Stimulated activated naive CD8-positive, alpha-beta T cell treated with anti-CD3 and anti-CD28 coated beads, Interleukin-15, amount 100 ng/mL, for 72 hours (primary cell): Measurements from ENCODE around the gene ATP2A3.
A peak's percentile ranks its signal among the peaks of the same experiment; 100 is the strongest.

Source experiments
- ATAC-seq: fragments of 150-1000 bp; cut with Tn5 transposase; 2 replicates; pipeline ENCODE4 v1.10.0; 2021; ENCODE audit warnings: mild to moderate bottlenecking, moderate library complexity
- DNase-seq, 2 donors: peaks; one replicate each; pipeline ENCODE4 v3.0.0; 2021 to 2022
- H3K27ac Mint-ChIP-seq, 2 donors: one replicate each; pipeline ENCODE4 v1.8.0; 2022; ENCODE audit warnings: mild to moderate bottlenecking in 2 of 2, mixed read lengths in 2 of 2, moderate library complexity in 2 of 2
- H3K27me3 Mint-ChIP-seq: one replicate; pipeline ENCODE4 v1.8.0; 2022; ENCODE audit warnings: mixed read lengths
- H3K4me1 Mint-ChIP-seq: one replicate; pipeline ENCODE4 v1.8.0; 2022; ENCODE audit warnings: mild to moderate bottlenecking, mixed read lengths
- H3K4me3 Mint-ChIP-seq, 2 donors: one replicate each; pipeline ENCODE4 v1.8.0; 2022; ENCODE audit warnings: mild to moderate bottlenecking in 2 of 2, mixed read lengths in 2 of 2, moderate library complexity in 1 of 2
- H3K9me3 Mint-ChIP-seq, 2 donors: one replicate each; pipeline ENCODE4 v1.8.0; 2022; ENCODE audit warnings: mixed read lengths in 2 of 2

ATP2A3 gene

DNA sequence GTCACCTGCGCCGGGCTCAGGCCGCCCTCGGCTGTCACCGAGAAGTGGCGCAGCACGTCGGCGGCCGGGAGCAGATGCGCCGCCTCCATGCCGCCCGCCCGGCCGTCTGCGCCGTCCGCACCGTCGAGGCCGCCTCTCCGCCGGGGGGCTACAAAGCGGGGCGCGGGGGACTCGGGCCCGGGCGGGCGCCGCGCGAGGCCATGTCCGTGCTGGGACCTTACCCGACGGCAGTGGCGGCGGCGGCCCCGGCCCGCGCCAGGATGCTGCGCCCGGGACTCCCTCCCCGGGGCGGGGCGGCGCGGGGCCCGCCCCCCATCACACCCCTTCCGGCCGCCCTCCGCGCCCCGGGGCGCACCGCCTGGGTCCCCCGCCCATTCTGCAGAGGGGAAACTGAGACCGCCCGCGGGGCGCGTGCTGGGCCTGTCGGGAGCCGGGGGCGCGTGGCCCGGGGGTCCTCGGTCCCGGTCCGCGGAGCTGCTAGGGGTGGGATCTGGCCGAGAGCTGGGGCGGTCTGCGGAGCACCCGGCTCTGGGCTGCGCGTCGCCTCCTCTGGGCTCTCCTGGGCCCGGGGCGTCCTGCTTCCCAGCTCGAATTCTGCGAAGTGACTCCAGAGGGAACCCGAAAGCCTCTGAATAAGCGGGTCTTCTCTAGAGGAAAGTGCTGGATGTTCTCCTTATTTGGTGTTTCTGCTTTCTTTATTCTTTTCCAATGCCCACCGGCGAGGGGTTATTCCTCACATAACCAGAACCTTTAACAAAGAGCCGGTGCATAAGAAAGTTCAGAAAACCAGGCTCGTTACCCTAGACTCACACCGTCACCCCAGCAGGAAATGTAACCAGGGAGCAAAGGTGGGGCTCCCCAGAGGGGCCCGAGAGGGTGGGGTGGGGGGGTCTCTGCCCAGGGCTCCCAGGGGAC, at the start of gene ATP2A3:
TSS of gene ATP2A3 (minus strand) at position 235 of the 915 bp plus-strand sequence. CDS start at position 89, 146 bp downstream.
- H3K27me3 Mint-ChIP-seq, result no peaks in the 10 kb centered on the region
- H3K9me3 Mint-ChIP-seq, result no peaks in the 10 kb centered on the region
- ATAC-seq (peak; percentile 80), DNase-seq (peak; percentile 46 to 70)
- peak within 1 kb of the TSS; percentile 91 to 98 for H3K4me3 Mint-ChIP-seq
- H3K4me1 Mint-ChIP-seq, result peaks cover 55% of the 10 kb centered on the region
- peak within 1 kb of the TSS; percentile 35 to 93 for H3K27ac Mint-ChIP-seq

DNA sequence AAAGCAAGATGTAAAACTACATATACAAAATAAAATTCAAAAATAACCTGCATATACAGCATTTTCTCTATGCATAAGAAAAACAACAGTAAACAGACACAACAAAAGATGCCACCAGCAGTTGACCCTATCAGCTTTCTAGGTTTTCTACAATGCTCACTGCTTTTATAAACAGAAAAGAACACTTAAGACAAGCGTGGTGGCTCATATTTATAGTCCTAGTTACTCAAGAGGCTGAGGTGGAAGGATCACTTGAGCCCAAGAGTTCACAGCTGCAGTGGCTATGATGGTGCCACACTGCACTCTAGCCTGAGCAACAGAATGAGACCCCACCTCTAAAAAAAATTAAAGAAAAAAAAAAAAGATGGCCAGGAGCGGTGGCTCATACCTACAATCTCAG, 46.5 kb upstream of the ATP2A3 start:
- no peaks in the 10 kb centered on the region for H3K27me3 Mint-ChIP-seq
- ATAC-seq (no peak), DNase-seq (no peak)
- H3K4me3 Mint-ChIP-seq, result no peak overlapping the region
- no peaks in the 10 kb centered on the region for H3K9me3 Mint-ChIP-seq
- no peaks in the 10 kb centered on the region for H3K4me1 Mint-ChIP-seq
- H3K27ac Mint-ChIP-seq, result peak overlapping the region; percentile 65 to 88

DNA sequence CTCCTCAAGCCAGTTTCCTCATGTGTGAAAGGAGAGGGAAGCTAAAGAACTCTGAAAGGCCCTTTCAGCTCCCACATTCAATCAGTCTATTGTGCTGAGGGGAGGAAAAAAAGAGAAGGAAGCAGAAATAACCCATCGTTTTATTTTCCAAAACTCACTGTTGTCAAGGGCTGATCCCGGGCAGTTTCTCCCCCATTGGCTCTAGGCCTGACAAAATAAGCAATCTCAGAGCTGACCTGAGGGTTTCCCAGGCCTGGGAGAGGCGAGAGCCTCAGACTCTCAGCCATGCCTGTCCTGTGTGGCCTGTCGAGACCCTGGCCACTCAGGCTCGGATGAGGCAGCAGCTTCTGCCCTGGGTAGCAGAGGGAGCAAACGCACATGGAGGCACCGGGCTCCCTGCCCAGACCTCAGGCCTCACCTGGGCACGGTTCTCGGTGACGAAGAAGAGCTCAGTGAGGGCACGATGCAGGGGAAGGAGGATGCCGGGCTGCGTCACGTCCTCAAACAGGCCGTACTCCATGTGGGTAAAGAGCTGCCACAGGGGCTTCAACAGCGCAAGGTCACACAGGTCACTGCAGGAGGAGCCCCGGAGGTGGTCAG, 45.0 kb upstream of the ATP2A3 start:
- Mint-ChIP-seq H3K9me3 (no peaks in the 10 kb centered on the region), H3K4me1 (peaks cover 7% of the 10 kb centered on the region), H3K27ac (peak overlapping the region in 1 of 2 donors; percentile 71), H3K4me3 (no peak overlapping the region), H3K27me3 (no peaks in the 10 kb centered on the region)
- DNase-seq (no peak), ATAC-seq (no peak)

DNA sequence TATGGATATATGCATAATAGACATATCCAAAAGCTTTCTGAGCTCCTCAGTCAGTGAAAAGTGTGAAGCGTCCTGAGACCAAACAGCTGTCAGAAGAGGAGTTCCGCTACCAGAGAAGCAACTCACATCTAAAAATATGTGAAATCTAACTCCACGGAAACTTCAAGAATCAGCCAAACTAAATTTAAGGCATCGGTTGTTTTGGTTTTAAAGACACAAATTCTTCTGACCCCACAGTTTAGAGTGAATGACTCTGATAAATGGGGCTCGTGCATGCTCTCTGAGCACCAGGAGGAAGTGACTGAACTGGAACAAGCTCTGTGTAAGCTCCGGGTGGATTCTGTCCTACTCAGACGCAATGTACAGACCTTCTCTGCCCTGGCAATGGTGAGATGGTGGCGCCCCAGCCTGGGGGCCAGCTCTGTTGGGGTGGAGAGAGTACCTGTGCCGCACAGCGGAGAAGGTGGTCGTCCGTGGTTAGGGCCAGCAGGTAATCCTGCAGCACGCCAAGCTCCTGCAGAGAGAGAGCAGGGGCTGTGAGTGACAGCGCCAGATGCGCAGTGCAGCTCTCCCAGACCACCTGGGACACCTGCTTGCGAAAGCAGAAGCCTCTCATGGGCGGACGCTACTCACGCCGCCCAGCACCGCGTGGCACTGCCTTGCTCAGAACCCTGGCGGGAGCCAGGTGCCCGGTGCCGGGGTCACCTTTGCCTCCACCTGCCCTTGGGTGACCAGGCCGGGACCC, 44.4 kb upstream of the ATP2A3 start:
- no peak overlapping the region for H3K4me3 Mint-ChIP-seq
- no peak overlapping the region for H3K27ac Mint-ChIP-seq

DNA sequence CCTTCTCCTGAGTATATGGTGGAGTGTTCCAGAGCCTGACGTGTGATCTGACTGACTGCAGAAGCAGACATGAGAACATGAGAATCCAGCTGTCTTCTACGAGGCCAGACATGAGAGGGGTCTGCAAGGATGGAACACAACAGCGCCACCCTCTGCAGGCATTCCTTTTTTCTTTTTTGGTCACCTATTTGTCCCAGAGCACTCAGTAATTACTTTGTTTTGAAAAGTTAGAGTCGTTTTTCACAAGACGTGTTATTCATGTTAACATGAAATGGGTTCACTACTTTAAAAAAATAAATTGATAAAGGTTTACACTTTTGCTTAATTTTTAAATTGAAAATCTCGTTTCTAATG, 43.8 kb upstream of the ATP2A3 start:
- Mint-ChIP-seq H3K27me3 (no peaks in the 10 kb centered on the region), H3K27ac (peak overlapping the region in 1 of 2 donors; percentile 19), H3K4me1 (peaks cover 7% of the 10 kb centered on the region), H3K4me3 (no peak overlapping the region), H3K9me3 (no peaks in the 10 kb centered on the region)
- ATAC-seq (no peak), DNase-seq (no peak)

More for the DNA sequence above, 44.4 kb upstream of the ATP2A3 start:
- no peak for ATAC-seq
- Mint-ChIP-seq H3K27me3 (no peaks in the 10 kb centered on the region), H3K9me3 (no peaks in the 10 kb centered on the region), H3K4me1 (peaks cover 7% of the 10 kb centered on the region)
- DNase-seq, result no peak

DNA sequence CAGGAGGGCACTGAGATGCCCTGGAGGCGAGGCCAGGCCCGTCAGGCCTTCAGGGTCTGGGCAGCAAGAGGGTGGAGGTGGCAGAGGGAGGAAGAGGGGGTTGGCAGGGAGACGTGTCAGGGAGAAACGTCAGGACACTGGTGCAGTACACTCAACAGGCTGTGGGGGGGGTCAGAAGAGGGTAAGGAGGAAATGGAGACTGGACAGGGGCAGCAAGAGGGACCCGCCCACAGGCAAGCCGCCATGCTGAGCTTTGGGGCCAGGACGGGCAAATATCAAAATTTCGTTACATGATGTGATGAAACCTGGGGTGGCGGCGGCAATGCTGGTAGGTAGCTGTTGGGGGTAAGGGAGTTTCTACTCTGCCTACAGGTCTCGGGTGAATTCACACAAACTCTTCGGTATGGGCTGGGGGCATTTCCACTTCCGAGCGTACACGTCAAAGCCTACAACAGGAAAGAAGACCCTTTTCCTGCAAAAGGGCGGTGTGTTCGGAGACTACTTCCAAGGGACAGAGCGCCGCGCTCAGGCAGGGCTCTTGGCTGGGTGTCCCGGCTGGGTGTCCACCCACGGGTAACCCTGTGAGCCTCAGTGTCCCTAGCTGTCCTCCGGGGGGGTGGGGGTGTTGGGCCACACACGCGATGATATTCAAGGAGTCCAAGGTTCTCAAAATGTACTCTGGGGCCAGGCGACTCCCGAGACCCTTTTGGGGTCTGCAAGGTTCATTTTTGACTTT, 43.3 kb upstream of the ATP2A3 start:
- no peaks in the 10 kb centered on the region for H3K27me3 Mint-ChIP-seq
- H3K4me3 Mint-ChIP-seq, result no peak overlapping the region
- H3K9me3 Mint-ChIP-seq, result no peaks in the 10 kb centered on the region
- H3K4me1 Mint-ChIP-seq, result peaks cover 7% of the 10 kb centered on the region
- peak overlapping the region in 1 of 2 donors; percentile 72 for H3K27ac Mint-ChIP-seq
- ATAC-seq (no peak), DNase-seq (no peak)

DNA sequence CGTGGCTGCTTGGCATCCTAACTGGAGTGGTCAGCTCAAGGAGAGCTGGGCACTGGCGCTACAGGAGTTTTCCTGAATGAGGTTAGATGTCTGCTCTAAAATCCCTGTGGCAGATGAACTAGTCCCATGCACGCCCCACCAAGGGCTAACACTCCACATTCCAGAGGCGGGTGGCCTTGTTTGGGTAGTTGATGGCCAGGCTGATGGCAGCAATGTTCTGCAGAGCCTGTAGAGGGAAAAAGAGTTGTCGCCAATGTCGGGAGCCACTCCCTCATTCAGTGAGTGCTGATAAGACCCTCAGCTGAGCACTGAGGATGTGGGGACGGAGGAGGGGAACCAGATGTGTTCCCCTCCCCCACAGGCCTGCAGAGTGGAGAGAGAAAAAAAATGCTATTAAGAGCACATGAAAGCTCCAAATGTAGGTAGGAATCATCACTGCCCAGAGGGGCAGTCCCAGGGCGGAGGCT, 42.5 kb upstream of the ATP2A3 start:
- H3K27me3 Mint-ChIP-seq, result no peaks in the 10 kb centered on the region
- DNase-seq (no peak), ATAC-seq (no peak)
- peak overlapping the region in 1 of 2 donors; percentile 74 for H3K27ac Mint-ChIP-seq
- no peaks in the 10 kb centered on the region for H3K9me3 Mint-ChIP-seq
- peaks cover 7% of the 10 kb centered on the region for H3K4me1 Mint-ChIP-seq
- no peak overlapping the region for H3K4me3 Mint-ChIP-seq

DNA sequence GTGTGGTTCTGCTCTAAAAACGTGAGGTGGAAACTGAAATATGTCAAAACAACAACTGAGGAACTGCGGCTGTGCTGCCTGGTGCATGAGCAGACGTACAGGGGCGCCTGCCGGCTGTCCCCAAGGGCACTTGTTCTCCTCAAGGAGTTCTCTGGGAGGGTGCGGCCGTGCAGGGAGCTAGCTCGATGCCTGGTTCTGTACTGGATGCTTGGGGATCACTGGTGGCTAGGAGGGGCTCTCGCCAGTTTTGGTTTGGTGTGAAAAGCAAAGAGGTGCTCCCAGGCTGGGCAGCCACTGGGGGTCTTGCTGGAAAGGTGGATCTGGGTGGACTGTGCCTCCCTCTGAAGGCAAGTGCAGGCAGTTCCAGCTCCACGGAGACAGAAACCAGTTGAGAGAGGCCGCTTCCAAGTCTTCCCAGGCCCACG, 41.9 kb upstream of the ATP2A3 start:
- no peak for ATAC-seq
- H3K4me1 Mint-ChIP-seq, result peaks cover 7% of the 10 kb centered on the region
- H3K4me3 Mint-ChIP-seq, result no peak overlapping the region
- no peaks in the 10 kb centered on the region for H3K27me3 Mint-ChIP-seq
- H3K27ac Mint-ChIP-seq, result no peak overlapping the region
- no peak for DNase-seq
- H3K9me3 Mint-ChIP-seq, result no peaks in the 10 kb centered on the region

DNA sequence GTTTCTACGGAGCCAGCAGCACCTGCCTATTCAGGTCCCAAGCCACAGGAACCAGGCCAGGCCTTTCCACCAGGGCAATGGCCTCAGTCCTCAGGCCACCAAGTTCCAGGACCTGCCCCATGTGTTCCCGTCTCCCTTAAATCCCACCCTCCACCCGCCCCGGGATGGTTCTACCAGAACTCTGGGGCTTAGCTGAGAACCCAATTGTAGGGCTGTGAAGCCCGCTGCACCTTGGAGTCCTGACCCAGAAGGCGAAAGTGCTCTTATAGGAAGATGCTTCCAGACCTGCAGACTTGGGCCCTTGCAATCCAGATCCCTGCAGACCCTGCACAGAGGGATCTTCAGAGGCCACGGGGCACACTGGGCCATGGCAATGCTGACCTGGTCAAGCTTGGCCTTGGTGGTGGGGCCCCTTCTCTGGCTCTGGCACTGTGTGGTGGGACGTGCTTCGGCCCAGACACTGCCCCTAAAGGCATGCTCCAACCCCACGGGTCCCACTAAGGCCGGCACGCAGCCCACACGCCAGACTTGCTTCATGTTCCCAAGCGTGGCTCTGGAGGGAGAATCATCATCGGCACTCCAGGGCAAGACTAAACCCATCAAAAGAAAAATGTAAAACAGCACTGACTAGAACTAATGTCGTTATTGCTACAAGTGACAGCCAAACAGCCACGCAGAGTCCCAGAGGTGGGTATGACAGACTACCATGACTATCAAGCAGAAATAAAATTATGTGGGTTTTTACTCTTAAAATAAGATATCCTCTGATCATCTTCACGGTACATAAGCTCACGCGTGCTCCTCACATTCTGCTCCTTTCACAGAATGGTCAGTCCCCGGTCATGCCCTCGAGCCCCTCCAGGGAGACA, 41.3 kb upstream of the ATP2A3 start:
- no peaks in the 10 kb centered on the region for H3K27me3 Mint-ChIP-seq
- peak overlapping the region in 1 of 2 donors; percentile 19 for H3K27ac Mint-ChIP-seq
- no peak for DNase-seq
- no peaks in the 10 kb centered on the region for H3K9me3 Mint-ChIP-seq
- H3K4me1 Mint-ChIP-seq, result peaks cover 7% of the 10 kb centered on the region
- no peak for ATAC-seq
- no peak overlapping the region for H3K4me3 Mint-ChIP-seq

DNA sequence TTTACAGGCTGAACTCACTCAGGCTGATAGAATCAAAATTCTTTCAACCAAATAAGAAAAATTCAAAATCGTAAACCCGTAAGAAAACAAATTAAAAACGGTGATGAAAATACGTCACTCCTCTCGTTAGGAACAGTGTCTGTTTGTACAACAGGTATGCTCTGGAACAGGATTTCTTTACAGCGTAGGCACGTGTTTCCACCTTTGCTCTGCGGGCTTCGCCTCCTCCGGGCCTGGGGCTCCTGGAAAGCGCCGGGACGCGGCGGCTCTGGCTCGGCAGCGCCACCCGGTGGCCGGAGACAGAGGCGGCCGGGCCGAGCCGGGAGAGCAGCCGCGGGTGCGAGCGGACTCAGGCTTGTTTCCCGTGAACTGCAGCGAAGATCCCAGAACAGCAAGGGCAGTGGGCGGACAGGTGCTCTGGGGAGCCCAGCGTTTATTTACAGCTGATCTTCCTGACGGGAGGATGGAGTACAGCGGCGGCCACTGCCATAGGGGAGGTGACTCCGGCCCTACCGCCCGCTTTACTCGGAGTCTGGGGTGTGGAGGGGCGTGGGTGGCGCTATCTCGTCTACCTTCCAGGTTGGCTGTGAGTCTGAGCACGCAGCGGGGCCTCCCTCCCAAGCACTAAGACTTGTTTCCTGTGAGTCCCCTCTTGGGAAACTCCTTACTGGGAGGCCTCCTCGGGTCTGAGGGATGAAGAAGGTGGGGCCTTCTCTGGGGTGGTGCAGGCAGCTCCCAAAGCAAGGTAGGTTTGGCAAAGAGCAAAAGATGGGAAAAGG, 40.5 kb upstream of the ATP2A3 start:
- ATAC-seq (peak; percentile 81), DNase-seq (peak; percentile 63 to 66)
- Mint-ChIP-seq H3K27ac (peak overlapping the region in 1 of 2 donors; percentile 85), H3K9me3 (no peaks in the 10 kb centered on the region), H3K27me3 (no peaks in the 10 kb centered on the region), H3K4me3 (no peak overlapping the region), H3K4me1 (peaks cover 7% of the 10 kb centered on the region)

DNA sequence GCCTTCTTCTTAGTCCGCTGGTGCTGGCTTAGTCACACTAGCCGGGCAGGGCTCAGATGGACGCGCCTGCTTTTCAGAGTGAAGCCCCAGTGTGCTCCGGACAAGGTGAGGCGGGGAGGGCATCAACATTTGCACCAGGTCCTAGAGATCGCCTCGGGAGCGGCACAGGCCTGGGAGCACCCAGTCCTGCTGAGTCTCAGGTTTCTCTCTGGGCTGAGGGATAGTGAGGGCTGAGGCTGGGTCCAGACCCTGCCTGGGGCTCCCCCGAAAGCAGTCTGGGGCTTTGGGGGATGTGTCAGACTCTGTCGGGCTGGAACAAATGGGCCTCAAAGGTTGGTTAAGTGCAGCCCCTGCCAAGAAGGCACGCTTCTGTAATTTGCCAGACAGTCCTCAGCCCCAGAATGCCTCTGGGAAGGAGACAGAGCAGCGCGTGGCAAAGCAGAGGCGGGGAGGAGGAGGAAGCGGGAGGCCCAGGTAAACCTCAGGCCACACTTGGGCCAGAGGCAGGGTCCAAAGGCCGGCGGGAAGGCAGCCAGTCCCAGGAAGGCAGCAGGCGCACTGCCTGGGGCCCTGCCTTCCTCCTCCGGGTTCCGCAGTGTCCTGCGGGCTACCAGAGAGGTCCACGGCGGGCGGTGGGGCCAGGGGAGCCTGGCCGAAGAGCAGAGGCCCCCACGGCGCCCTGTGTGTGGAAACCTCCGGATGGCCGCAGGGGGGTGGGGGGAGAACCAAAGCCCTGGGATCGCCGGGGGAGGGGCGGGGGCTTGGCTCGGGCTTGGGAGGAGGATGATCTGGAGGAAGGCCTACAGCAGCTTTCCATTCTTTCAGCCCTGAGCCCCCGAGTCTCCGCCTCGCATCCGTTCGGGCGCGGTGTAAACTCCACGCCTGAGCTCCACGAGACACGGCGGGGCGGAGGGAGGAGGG, 39.5 kb upstream of the ATP2A3 start:
- DNase-seq (no peak), ATAC-seq (peak; percentile 32)
- peaks cover 7% of the 10 kb centered on the region for H3K4me1 Mint-ChIP-seq
- no peak overlapping the region for H3K27ac Mint-ChIP-seq
- no peaks in the 10 kb centered on the region for H3K27me3 Mint-ChIP-seq
- H3K9me3 Mint-ChIP-seq, result no peaks in the 10 kb centered on the region
- H3K4me3 Mint-ChIP-seq, result no peak overlapping the region

DNA sequence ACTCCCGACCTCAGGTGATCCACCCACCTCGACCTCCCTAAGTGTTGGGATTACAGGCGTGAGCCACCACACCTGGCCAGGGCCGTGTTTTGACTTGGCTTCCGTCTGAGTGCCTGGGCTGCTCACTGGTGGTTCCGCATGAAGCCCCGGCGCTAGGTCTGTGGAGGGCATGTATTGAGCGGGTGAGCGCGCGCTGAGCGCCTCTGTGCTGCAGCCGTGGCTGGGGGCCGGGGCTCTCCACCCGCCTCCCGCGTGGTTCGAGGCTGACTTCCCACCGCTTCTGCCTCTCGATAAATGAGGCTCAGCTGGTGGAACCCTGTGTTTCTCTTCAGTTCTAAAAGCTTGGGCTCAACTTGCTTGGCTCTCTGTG, 38.9 kb upstream of the ATP2A3 start:
- Mint-ChIP-seq H3K9me3 (no peaks in the 10 kb centered on the region), H3K4me1 (peaks cover 7% of the 10 kb centered on the region), H3K27ac (no peak overlapping the region), H3K27me3 (no peaks in the 10 kb centered on the region), H3K4me3 (no peak overlapping the region)
- ATAC-seq (no peak), DNase-seq (no peak)

DNA sequence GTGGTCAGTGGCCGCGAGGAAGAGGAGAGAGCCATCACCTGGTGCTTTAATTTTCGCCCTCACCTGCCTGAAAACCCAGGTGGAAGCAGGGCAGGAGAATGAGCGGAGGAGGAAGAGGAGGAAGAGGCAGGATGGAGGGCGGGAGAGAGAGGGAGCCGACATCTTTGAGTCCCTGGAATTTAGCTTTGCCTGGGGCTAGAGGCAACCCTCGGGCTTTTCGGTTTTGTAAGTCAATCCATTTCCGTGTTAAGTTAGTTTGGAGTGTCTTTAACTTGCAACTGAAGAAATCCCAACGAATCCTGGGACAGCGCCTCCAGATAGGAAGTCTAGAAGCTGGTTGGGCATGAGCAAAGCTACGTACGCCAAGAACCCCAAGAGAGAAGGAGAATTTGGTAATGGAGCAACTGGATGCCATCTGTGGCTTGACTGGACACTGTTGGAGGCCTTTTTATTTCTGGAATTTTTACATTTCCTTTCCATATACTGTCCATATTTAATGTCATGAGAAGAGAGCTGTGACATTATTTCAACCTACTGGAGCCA, 36.9 kb upstream of the ATP2A3 start:
- peaks cover 7% of the 10 kb centered on the region for H3K4me1 Mint-ChIP-seq
- H3K27ac Mint-ChIP-seq, result peak overlapping the region in 1 of 2 donors; percentile 52
- DNase-seq (no peak), ATAC-seq (no peak)
- no peak overlapping the region for H3K4me3 Mint-ChIP-seq
- H3K27me3 Mint-ChIP-seq, result no peaks in the 10 kb centered on the region
- no peaks in the 10 kb centered on the region for H3K9me3 Mint-ChIP-seq
